ENCODE data around the gene NAGPA. TPM values are rescaled to one million over a fixed set of nuclear protein-coding genes. Genes with fewer than 3 reads are reported as not detected.

NAGPA gene
- total RNA-seq, 1 experiment from 2014 or later = 34.7 TPM

GRCh38 chr16:4976079-4976478, 57.7 kb downstream of the NAGPA start:
- DNase-seq (ENCODE audit: low spot score) = no peak

Other genes starting within 250 kb of the NAGPA start
- gene SEPTIN12, start 245.6 kb downstream of the NAGPA start, total RNA-seq (2014; rRNA removed; shearing (Covaris generic)) = 0.76 TPM in 1 of 2 replicates, not detected in the other
- 282 and 291 TPM in 2 replicates for gene SMIM22, start 238.6 kb downstream of the NAGPA start, total RNA-seq (2014; rRNA removed; shearing (Covaris generic))
- gene ROGDI, start 231.3 kb downstream of the NAGPA start, total RNA-seq (2014; rRNA removed; shearing (Covaris generic)) = 66.0 and 85.8 TPM in 2 replicates
- 46.2 and 54.7 TPM in 2 replicates for gene GLYR1, start 186.6 kb downstream of the NAGPA start, total RNA-seq (2014; rRNA removed; shearing (Covaris generic))
- 34.6 and 35.1 TPM in 2 replicates for gene UBN1, start 186.5 kb downstream of the NAGPA start, total RNA-seq (2014; rRNA removed; shearing (Covaris generic))
- gene PPL, start 96.8 kb downstream of the NAGPA start, total RNA-seq (2014; rRNA removed; shearing (Covaris generic)) = 56.5 and 58.1 TPM in 2 replicates
- gene SEC14L5, start 75.6 kb downstream of the NAGPA start, total RNA-seq (2014; rRNA removed; shearing (Covaris generic)) = 0.08 TPM in 1 of 2 replicates, not detected in the other
- not detected in 2 replicates for gene C16orf89, start 32.0 kb upstream of the NAGPA start, total RNA-seq (2014; rRNA removed; shearing (Covaris generic))
- gene ALG1, start 37.9 kb upstream of the NAGPA start, total RNA-seq (2014; rRNA removed; shearing (Covaris generic)) = 48.6 and 53.1 TPM in 2 replicates
- 37.1 and 38.8 TPM in 2 replicates for gene EEF2KMT, start 63.9 kb upstream of the NAGPA start, total RNA-seq (2014; rRNA removed; shearing (Covaris generic))